Measurements from ENCODE around the gene CTNND2.

Gene CTNND2

DNA sequence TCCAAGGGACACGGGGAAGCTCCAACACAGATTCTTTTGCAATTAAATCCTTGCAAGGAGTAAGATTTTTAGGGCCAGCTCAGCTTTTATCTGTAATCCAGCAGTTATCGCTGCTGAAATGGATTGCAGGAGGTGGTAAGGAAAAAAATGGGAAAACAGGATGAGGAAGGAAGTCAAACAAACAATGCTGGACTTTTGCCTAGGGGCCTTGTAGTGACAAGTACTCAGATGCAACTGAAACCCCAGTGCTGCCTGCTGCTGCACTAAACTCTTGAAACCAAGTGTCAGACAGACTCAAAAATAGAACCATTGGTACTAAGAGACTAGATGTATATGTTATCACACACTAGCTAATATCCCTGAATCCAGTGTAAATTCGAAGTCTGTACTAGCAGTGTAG, 309.2 kb downstream of the CTNND2 start:
- ChIA-PET CTCF (no interaction called here), POLR2A (no interaction called here)
- no peak for DNase-seq (ENCODE audit: extremely low spot score)
- no peak for TF ChIP-seq ZNF384 (IDR thresholded peaks at IDR 0.05)
- no peak for TF ChIP-seq ARNT (IDR thresholded peaks at IDR 0.05)
- TF ChIP-seq HDGF (IDR thresholded peaks at IDR 0.05; ENCODE audit: borderline replicate concordance) = no peak
- TF ChIP-seq CTBP1 (IDR thresholded peaks at IDR 0.05; ENCODE audit: borderline replicate concordance) = no peak
- TF ChIP-seq TARDBP (IDR thresholded peaks at IDR 0.05) = no peak
- no peak for TF ChIP-seq SUZ12 (IDR thresholded peaks at IDR 0.05)
- TF ChIP-seq LEF1 (IDR thresholded peaks at IDR 0.05; ENCODE audit: borderline replicate concordance) = no peak

DNA sequence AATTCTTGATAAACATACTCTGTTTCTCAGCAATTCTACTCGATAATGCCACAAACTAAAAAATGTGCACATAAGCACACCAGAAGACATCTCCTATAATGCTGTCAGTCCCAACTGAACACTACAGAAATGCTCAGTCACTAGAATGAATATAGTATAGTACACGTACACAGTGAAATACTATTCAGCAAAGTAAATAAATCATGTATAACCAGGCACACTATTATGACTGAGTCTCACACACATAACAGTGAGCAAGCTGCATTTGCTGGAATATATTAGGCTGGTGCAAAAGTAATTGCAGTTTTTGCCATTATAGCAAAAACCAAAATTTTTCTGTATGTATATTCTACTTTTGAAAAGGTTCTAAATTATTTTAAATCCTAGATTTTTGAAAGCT, 310.2 kb downstream of the CTNND2 start:
- POLR2A ChIA-PET = no interaction called here
- CTCF ChIA-PET = no interaction called here
- DNase-seq (ENCODE audit: extremely low spot score) = no peak
- TF ChIP-seq CTBP1 (IDR thresholded peaks at IDR 0.05; ENCODE audit: borderline replicate concordance) (no peak), SUZ12 (IDR thresholded peaks at IDR 0.05) (no peak), NFRKB (IDR thresholded peaks at IDR 0.05) (no peak), HDGF (IDR thresholded peaks at IDR 0.05; ENCODE audit: borderline replicate concordance) (no peak), ARNT (IDR thresholded peaks at IDR 0.05) (no peak), FOXK2 (IDR thresholded peaks at IDR 0.05) (no peak), BHLHE40 (IDR thresholded peaks at IDR 0.05; ENCODE audit: borderline replicate concordance) (no peak), L3MBTL2 (conservative IDR thresholded peaks at IDR 0.05) (no peak), LEF1 (IDR thresholded peaks at IDR 0.05; ENCODE audit: borderline replicate concordance) (no peak), ZNF384 (IDR thresholded peaks at IDR 0.05) (no peak), SP1 (IDR thresholded peaks at IDR 0.05) (no peak)

DNA sequence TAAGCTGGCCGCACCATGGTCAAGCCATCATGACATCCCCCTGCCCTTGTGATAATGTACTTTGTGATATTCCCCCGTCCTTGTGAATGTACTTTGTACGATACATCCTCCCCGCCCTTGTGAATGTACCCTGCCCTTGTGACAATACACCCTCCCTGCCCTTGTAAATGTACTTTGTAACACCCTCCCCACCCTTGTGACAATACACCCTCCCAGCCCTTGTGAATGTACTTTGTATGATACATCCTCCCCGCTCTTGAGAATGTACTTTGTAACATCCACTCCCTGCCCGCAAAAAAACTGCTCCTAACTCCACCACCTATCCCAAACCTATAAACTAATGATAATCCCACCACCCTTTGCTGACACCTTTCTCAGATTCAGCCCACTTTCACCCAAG, 313.8 kb downstream of the CTNND2 start:
- ChIA-PET CTCF (no interaction called here), POLR2A (no interaction called here)
- no peak for DNase-seq (ENCODE audit: extremely low spot score)
- TF ChIP-seq BHLHE40 (IDR thresholded peaks at IDR 0.05; ENCODE audit: borderline replicate concordance) (no peak), SP1 (IDR thresholded peaks at IDR 0.05) (no peak), NFRKB (IDR thresholded peaks at IDR 0.05) (no peak), ARNT (IDR thresholded peaks at IDR 0.05) (no peak), ZNF384 (IDR thresholded peaks at IDR 0.05) (no peak), FOXM1 (IDR thresholded peaks at IDR 0.05; ENCODE audit: borderline replicate concordance) (no peak), LEF1 (IDR thresholded peaks at IDR 0.05; ENCODE audit: borderline replicate concordance) (no peak), HDGF (IDR thresholded peaks at IDR 0.05; ENCODE audit: borderline replicate concordance) (no peak), FOXK2 (IDR thresholded peaks at IDR 0.05) (no peak), SUZ12 (IDR thresholded peaks at IDR 0.05) (no peak), L3MBTL2 (conservative IDR thresholded peaks at IDR 0.05) (no peak), TARDBP (IDR thresholded peaks at IDR 0.05) (no peak), CTBP1 (IDR thresholded peaks at IDR 0.05; ENCODE audit: borderline replicate concordance) (no peak)
- TF ChIP-seq, protein P1, sequence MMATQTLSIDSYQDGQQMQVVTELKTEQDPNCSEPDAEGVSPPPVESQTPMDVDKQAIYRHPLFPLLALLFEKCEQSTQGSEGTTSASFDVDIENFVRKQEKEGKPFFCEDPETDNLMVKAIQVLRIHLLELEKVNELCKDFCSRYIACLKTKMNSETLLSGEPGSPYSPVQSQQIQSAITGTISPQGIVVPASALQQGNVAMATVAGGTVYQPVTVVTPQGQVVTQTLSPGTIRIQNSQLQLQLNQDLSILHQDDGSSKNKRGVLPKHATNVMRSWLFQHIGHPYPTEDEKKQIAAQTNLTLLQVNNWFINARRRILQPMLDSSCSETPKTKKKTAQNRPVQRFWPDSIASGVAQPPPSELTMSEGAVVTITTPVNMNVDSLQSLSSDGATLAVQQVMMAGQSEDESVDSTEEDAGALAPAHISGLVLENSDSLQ (IDR thresholded peaks at IDR 0.05) = no peak

DNA sequence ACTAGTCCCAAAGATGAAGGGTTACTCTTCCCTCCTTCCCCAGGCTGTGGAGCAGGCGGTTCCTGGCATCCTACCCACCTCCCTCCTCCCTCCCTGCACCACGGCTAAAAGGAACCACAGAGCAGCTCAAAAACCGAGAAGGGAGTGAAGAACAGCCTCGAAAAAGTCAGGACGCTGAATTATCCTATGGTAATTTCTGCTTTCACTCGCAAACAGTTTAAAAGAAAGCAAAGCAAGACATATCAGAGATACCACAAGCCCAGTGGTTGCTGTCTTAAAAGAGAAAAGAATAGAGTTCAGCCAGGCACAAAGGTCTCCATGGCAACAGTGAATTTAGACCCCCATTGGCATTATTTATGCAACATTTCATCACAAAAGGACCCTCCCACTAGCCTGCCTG, 315.4 kb downstream of the CTNND2 start:
- no peak for DNase-seq (ENCODE audit: extremely low spot score)
- ChIA-PET POLR2A (no interaction called here), CTCF (no interaction called here)
- TF ChIP-seq LEF1 (IDR thresholded peaks at IDR 0.05; ENCODE audit: borderline replicate concordance) (no peak), ARNT (IDR thresholded peaks at IDR 0.05) (no peak), FOXA1 (IDR thresholded peaks at IDR 0.05) (no peak), ELF4 (IDR thresholded peaks at IDR 0.05) (no peak), SP1 (IDR thresholded peaks at IDR 0.05) (no peak), ZNF384 (IDR thresholded peaks at IDR 0.05) (no peak), CTBP1 (IDR thresholded peaks at IDR 0.05; ENCODE audit: borderline replicate concordance) (no peak), NFRKB (IDR thresholded peaks at IDR 0.05) (no peak), SUZ12 (IDR thresholded peaks at IDR 0.05) (no peak), L3MBTL2 (conservative IDR thresholded peaks at IDR 0.05) (no peak), TARDBP (IDR thresholded peaks at IDR 0.05) (no peak), FOXK2 (IDR thresholded peaks at IDR 0.05) (no peak)
- TF ChIP-seq, protein P1 (IDR thresholded peaks at IDR 0.05) = no peak

DNA sequence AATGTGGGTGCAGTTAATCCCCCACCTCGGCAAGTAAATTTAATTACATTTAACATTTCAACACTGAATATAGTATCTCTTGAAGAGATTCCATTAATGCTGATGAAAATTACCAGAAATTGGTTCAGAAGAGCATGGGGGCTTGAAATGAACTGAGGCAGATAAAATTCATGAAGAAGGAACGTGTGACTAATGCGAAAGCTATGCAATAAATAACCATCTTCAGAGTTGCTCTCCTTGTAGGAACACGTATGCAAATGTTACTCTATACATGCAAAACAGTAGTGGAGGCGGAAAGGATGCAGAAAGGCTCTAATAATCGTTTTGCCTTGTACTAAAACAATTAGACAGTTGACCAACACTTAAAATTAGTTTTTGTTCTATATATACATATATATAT, 320.2 kb downstream of the CTNND2 start:
- CTCF ChIA-PET = no interaction called here
- DNase-seq (ENCODE audit: extremely low spot score) = no peak
- POLR2A ChIA-PET = no interaction called here
- TF ChIP-seq L3MBTL2 (conservative IDR thresholded peaks at IDR 0.05) (no peak), FOXK2 (IDR thresholded peaks at IDR 0.05) (no peak), SUZ12 (IDR thresholded peaks at IDR 0.05) (no peak), ELF4 (IDR thresholded peaks at IDR 0.05) (no peak), TARDBP (IDR thresholded peaks at IDR 0.05) (no peak), SP1 (IDR thresholded peaks at IDR 0.05) (no peak), ARNT (IDR thresholded peaks at IDR 0.05) (no peak), CTBP1 (IDR thresholded peaks at IDR 0.05; ENCODE audit: borderline replicate concordance) (no peak), HDGF (IDR thresholded peaks at IDR 0.05; ENCODE audit: borderline replicate concordance) (no peak), NFRKB (IDR thresholded peaks at IDR 0.05) (no peak), ZNF384 (IDR thresholded peaks at IDR 0.05) (no peak), LEF1 (IDR thresholded peaks at IDR 0.05; ENCODE audit: borderline replicate concordance) (no peak), FOXM1 (IDR thresholded peaks at IDR 0.05; ENCODE audit: borderline replicate concordance) (no peak), BHLHE40 (IDR thresholded peaks at IDR 0.05; ENCODE audit: borderline replicate concordance) (no peak)
- TF ChIP-seq, protein P1 (IDR thresholded peaks at IDR 0.05) = no peak

DNA sequence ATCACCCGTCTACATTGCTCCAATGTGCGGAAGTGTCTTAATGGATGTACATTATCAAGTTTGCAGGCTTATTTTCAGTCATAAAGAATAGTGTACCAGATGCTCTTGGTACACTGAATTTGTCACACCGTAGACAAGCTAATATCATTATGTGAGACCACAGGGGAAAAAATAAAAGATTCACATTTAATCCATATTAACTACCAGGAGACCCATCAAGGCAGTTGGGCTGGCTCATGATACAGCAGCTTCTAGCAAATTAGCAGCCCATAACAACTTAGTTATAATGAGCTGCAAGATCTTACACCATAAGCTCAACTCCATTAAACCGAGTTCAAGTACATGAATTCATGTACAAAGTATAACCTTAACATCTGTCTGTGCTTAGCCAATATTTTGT, 324.9 kb downstream of the CTNND2 start:
- no peak for DNase-seq (ENCODE audit: extremely low spot score)
- ChIA-PET CTCF (no interaction called here), POLR2A (no interaction called here)
- TF ChIP-seq, protein P1 (IDR thresholded peaks at IDR 0.05) = no peak
- TF ChIP-seq SP1 (IDR thresholded peaks at IDR 0.05) = no peak
- no peak for TF ChIP-seq ZNF384 (IDR thresholded peaks at IDR 0.05)
- no peak for TF ChIP-seq TARDBP (IDR thresholded peaks at IDR 0.05)
- no peak for TF ChIP-seq FOXA1 (IDR thresholded peaks at IDR 0.05)
- TF ChIP-seq HDGF (IDR thresholded peaks at IDR 0.05; ENCODE audit: borderline replicate concordance) = no peak

All from HEK293T (cell line).